Measurements from ENCODE around the gene ZCCHC14. TPM values are rescaled to one million over a fixed set of nuclear protein-coding genes. Genes with fewer than 3 reads are reported as not detected.

Gene ZCCHC14
- total RNA-seq, 1 donor from 2014 or later, result 15.9 TPM

GRCh38 chr16:87535457-87535854 lies 42.6 kb upstream of the ZCCHC14 start:
- Histone ChIP-seq H3K27ac (replicated peaks) (no peak overlapping the region), H3K9me3 (replicated peaks) (peaks cover 31% of the 10 kb centered on the region), H3K36me3 (no peaks in the 10 kb centered on the region), H3K4me1 (peaks cover 3% of the 10 kb centered on the region), H3K27me3 (ENCODE audit: low read depth) (peaks cover 32% of the 10 kb centered on the region), H3K4me3 (no peak overlapping the region)
- no peak for DNase-seq
- no peak for TF ChIP-seq CTCF (IDR thresholded peaks at IDR 0.05; ENCODE audit: borderline replicate concordance)
- intact Hi-C loops (cut with micrococcal nuclease), result no loop called here

GRCh38 chr16:87534751-87535150 lies 41.9 kb upstream of the ZCCHC14 start:
- intact Hi-C loops (cut with micrococcal nuclease), result no loop called here

GRCh38 chr16:87534030-87534653 lies 41.3 kb upstream of the ZCCHC14 start:
- no peak for DNase-seq
- no peak for TF ChIP-seq CTCF (IDR thresholded peaks at IDR 0.05; ENCODE audit: borderline replicate concordance)
- Histone ChIP-seq H3K36me3 (no peaks in the 10 kb centered on the region), H3K4me3 (no peak overlapping the region), H3K27ac (replicated peaks) (no peak overlapping the region), H3K27me3 (ENCODE audit: low read depth) (peaks cover 21% of the 10 kb centered on the region), H3K9me3 (replicated peaks) (peaks cover 44% of the 10 kb centered on the region), H3K4me1 (no peaks in the 10 kb centered on the region)
- intact Hi-C loops (cut with micrococcal nuclease), result no loop called here

More at GRCh38 chr16:87534751-87535150, 41.9 kb upstream of the ZCCHC14 start:
- no peaks in the 10 kb centered on the region for H3K4me1 ChIP-seq
- peaks cover 25% of the 10 kb centered on the region for H3K27me3 ChIP-seq (ENCODE audit: low read depth)
- H3K9me3 ChIP-seq (replicated peaks), result peaks cover 38% of the 10 kb centered on the region
- H3K27ac ChIP-seq (replicated peaks), result no peak overlapping the region
- no peak for TF ChIP-seq CTCF (IDR thresholded peaks at IDR 0.05; ENCODE audit: borderline replicate concordance)
- no peaks in the 10 kb centered on the region for H3K36me3 ChIP-seq
- no peak for DNase-seq
- H3K4me3 ChIP-seq, result no peak overlapping the region

- Histone ChIP-seq H3K27ac (replicated peaks) (no peak overlapping the region), H3K27me3 (ENCODE audit: low read depth) (peaks cover 12% of the 10 kb centered on the region), H3K4me3 (no peak overlapping the region), H3K9me3 (replicated peaks) (peaks cover 46% of the 10 kb centered on the region), H3K4me1 (no peaks in the 10 kb centered on the region), H3K36me3 (no peaks in the 10 kb centered on the region)
- TF ChIP-seq CTCF (IDR thresholded peaks at IDR 0.05; ENCODE audit: borderline replicate concordance), result no peak
- no peak for DNase-seq
- intact Hi-C loops (cut with micrococcal nuclease), result no loop called here
Measured at GRCh38 chr16:87533061-87533460, 40.2 kb upstream of the ZCCHC14 start.

GRCh38 chr16:87531418-87531817 lies 38.6 kb upstream of the ZCCHC14 start:
- no peak overlapping the region for H3K4me3 ChIP-seq
- H3K4me1 ChIP-seq, result no peaks in the 10 kb centered on the region
- no peaks in the 10 kb centered on the region for H3K36me3 ChIP-seq
- TF ChIP-seq CTCF (IDR thresholded peaks at IDR 0.05; ENCODE audit: borderline replicate concordance), result no peak
- no peaks in the 10 kb centered on the region for H3K27me3 ChIP-seq (ENCODE audit: low read depth)
- intact Hi-C loops (cut with micrococcal nuclease), result no loop called here
- no peak for DNase-seq
- H3K27ac ChIP-seq (replicated peaks), result no peak overlapping the region
- H3K9me3 ChIP-seq (replicated peaks), result peaks cover 46% of the 10 kb centered on the region
